Activated CD4-positive, alpha-beta T cell treated with anti-CD3 and anti-CD28 coated beads for 36 hours (primary cell): ENCODE data around the gene ZNF576. TPM values are rescaled to one million over a fixed set of nuclear protein-coding genes. Genes with fewer than 3 reads are reported as not detected.
"Not testable (repeated sequence)": the region's sequence is repeated elsewhere in the genome, so short reads cannot be mapped to it uniquely, and the experiment has no call there.

Source experiments
- ATAC-seq: fragments of 200-7000 bp; cut with Tn5 transposase; one replicate; pipeline ENCODE4 v1.10.0; 2021; ENCODE audit warnings: mild to moderate bottlenecking, moderate library complexity
- CTCF ChIA-PET: fragments of 350-600 bp; sonication (Branson Sonifier 250); formaldehyde crosslinking; loops from one replicate; lab custom pipeline; 2021; ENCODE audit warnings: antibody characterized with exemption; lab: Charles Lee
- POLR2A ChIA-PET: fragments of 350-600 bp; sonication (Branson Sonifier 250); formaldehyde crosslinking; loops from one replicate; lab custom pipeline; 2021; ENCODE audit warnings: antibody characterized with exemption, inconsistent platforms; lab: Charles Lee
- DNase-seq: peaks from one replicate; pipeline ENCODE4 v3.0.0-alpha.2; 2020
- H3K27ac Mint-ChIP-seq: one replicate; pipeline ENCODE4 v1.8.0; 2021; ENCODE audit warnings: mixed read lengths
- H3K27me3 Mint-ChIP-seq: one replicate; pipeline ENCODE4 v1.8.0; 2021; ENCODE audit warnings: mixed read lengths
- H3K36me3 Mint-ChIP-seq: one replicate; pipeline ENCODE4 v1.8.0; 2021; ENCODE audit warnings: low read depth, mixed read lengths
- H3K4me1 Mint-ChIP-seq: one replicate; pipeline ENCODE4 v1.8.0; 2021; ENCODE audit warnings: mixed read lengths
- H3K4me3 Mint-ChIP-seq: one replicate; pipeline ENCODE4 v1.8.0; 2021; ENCODE audit warnings: mild to moderate bottlenecking, moderate library complexity, mixed read lengths
- H3K9me3 Mint-ChIP-seq: one replicate; pipeline ENCODE4 v1.8.0; 2021; ENCODE audit warnings: low read depth, mixed read lengths
- intact Hi-C, 2 experiments: fragments of 100-400 bp; cut with DNase I in 1 of 2; cut with micrococcal nuclease in 1 of 2; formaldehyde crosslinking; loops; one replicate each; pipeline versions ENCODE4 v1.14.2 to v1.15.1; 2022 to 2024; cut with DNase I, micrococcal nuclease
- total RNA-seq, 2 experiments: library from RNA; stranded (reverse); gene quantifications; one replicate each; pipeline ENCODE4 v1.2.3, GENCODE V29; 2021

The ZNF576 gene
- total RNA-seq, 2 experiments from 2014 or later: 11.6 to 14.3 TPM

DNA sequence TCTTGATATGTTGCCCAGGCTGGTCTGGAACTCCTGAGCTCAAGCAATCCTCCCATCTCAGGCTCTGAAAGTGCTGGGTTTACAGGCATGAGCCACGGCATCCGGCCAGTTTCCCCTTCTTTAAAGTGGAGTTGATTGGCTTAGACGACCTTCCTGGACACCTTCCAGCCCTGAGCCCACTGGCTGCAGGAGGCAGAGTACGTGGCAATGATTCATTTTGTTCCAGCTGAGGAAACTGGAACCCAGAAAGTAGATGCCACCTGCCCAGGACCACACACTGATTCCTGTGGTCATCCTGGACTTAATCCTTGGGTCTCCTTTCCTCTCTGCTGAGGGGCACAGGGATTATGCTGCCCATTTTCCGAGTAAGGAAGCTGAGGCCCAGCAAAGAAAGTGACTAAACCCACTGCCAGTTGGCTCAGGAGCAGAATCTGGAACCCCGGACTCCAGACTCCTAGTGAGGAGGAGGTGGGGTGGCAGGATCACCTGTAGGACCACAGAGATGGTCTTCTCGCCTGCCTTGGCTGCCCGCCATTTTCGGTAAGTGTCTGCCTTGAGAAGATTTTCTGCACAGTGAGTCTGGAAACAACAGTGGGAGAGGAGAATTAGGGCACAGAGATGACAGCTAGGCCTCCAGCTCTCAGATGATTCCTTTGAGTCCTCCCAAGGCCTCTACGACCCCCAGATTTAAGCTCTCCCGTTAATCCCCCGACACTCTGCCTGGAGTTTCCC is 21.8 kb upstream of the ZNF576 start:
- ChIA-PET CTCF (interaction anchor here (0.9 to 3.5 kb wide), 7 partner anchors 9 to 128 kb away, joined by 3 to 33 read pairs (median 5); partner anchors contain the start of genes IRGQ and ZNF576), POLR2A (interaction anchor here (0.5 to 1.8 kb wide), 5 partner anchors 22 to 169 kb away, joined by 3 to 9 read pairs (median 4); partner anchors contain the start of genes IRGQ and ZNF576)
- Mint-ChIP-seq H3K4me1 (peaks cover 38% of the 10 kb centered on the region), H3K36me3 (peaks cover 4% of the 10 kb centered on the region), H3K9me3 (no peaks in the 10 kb centered on the region), H3K27ac (peak overlapping the region; percentile 94), H3K27me3 (no peaks in the 10 kb centered on the region), H3K4me3 (peak overlapping the region; percentile 87)
- ATAC-seq (no peak), DNase-seq (no peak)
- intact Hi-C loops: loop anchor here (1.0 to 2.0 kb wide), 9 partner anchors 12 to 180 kb away; partner anchors contain the start of genes IRGQ (in 2 of the 2), ZNF428 (in 2 of the 2), ZNF576 (in 2 of the 2) and PHLDB3 (in 1 of the 2)

DNA sequence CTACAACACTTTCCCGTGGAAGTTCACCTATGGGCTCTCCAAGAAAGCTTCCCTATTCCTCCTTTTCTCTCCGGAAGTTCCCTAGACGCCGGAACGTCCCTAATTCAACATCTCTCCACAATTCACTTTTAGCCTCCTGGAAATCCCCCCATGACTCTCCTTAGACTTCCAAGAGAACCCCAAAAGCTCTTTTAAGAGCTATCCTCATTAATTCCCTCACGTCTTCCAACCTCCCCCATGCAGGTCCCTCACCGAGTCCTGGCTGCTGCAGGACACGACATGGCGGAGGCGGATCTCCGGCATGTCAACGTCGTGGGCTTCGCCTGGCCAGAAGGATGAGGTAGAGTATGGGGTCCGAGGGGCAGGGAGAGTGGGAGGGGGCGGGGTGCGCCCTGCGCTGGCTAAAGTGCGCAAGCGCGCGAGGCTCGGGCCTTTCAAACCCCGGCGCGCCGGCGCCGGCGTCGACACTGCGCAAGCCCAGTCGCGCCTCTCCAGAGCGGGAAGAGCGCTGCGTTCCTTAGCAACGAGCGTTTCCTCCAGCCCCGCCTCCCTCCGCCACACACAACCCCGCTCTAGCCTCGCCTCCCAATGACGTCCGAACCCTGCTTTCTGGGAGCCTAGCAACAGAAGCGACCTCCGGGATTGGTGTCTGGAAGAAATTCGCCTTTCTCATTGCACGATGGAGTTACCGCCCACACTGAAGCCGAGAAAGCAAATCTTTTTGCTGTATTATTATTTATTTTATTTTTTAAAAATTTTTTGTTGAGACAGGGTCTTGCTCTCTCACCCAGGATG is 21.0 kb upstream of the ZNF576 start, which contains the start of the genes PINLYP and XRCC1:
TSS of gene PINLYP (plus strand) at position 646 of the 795 bp plus-strand sequence. CDS start 1,391 bp downstream, outside the sequence.
TSS of gene XRCC1 (minus strand) at position 372 of the 795 bp plus-strand sequence. CDS start at position 303, 69 bp downstream.
- ATAC-seq (peak; percentile 99), DNase-seq (peak; percentile 99)
- Mint-ChIP-seq H3K27ac (peak within 1 kb of the TSS; percentile 94), H3K4me3 (peak within 1 kb of the TSS; percentile 87), H3K4me1 (peaks cover 41% of the 10 kb centered on the region), H3K27me3 (no peaks in the 10 kb centered on the region), H3K9me3 (no peaks in the 10 kb centered on the region), H3K36me3 (peaks cover 2% of the 10 kb centered on the region)
- intact Hi-C loops: loop anchor here (1.0 to 2.0 kb wide), 9 partner anchors 13 to 179 kb away; partner anchors contain the start of genes IRGQ (in 2 of the 2), ZNF428 (in 2 of the 2), ZNF576 (in 2 of the 2) and PHLDB3 (in 1 of the 2)
- CTCF ChIA-PET: interaction anchor here (0.7 to 3.5 kb wide), 7 partner anchors 19 to 128 kb away, joined by 3 to 33 read pairs (median 5); partner anchors contain the start of genes IRGQ and ZNF576
- POLR2A ChIA-PET: interaction anchor here (0.6 to 1.8 kb wide), 4 partner anchors 21 to 85 kb away, joined by 3 to 9 read pairs (median 5); partner anchors contain the start of genes IRGQ and ZNF576

DNA sequence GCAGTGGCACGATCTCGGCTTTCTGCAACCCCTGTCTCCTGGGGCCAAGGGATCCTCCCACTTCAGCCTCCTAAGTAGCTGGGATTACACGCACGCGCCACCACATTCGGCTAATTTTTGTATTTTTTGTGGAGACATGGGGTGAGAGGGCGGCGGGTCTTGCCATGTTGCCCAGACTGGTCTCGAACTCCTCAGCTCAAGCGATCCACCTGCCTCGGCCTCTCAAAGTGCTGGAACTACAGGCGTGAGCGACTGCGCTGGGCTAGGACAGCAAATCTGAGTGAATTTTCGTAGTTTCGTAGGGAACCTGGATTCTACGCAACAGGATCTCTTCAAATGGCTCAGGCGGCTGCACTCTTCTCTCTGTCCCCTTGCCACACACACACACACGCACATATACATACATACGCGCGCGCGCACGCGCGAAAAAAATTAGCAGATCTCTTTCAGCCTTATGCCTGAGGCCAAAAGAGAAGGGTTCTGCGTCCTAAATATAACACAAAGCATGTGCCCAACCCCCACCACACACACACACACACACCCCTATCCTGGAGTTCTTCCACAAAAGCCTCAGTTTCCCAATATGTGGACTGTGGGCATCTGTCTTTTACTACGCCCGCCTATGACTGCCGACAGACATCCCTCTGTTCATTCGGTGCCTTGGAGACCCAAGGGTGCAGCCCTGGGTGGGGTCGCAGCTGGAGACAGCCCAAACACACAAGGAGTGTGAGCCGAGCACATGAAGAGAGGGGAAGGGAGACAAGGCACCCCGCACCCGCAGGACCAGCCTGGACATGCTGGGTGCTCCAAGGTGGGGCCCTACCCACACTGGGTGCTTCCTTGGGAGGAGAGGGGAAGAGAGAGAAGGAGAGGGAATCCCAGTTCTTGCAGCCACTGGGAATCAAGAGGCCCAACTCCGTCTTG is 20.2 kb upstream of the ZNF576 start:
- ATAC-seq (peak; percentile 2), DNase-seq (no peak)
- Mint-ChIP-seq H3K4me1 (peaks cover 35% of the 10 kb centered on the region), H3K27ac (peak overlapping the region; percentile 48), H3K27me3 (no peaks in the 10 kb centered on the region), H3K36me3 (peaks cover under 1% of the 10 kb centered on the region), H3K4me3 (peak overlapping the region; percentile 87), H3K9me3 (no peaks in the 10 kb centered on the region)
- intact Hi-C loops: loop anchor here (1.0 to 2.0 kb wide), 9 partner anchors 14 to 178 kb away; partner anchors contain the start of genes IRGQ (in 2 of the 2), ZNF428 (in 2 of the 2), ZNF576 (in 2 of the 2) and PHLDB3 (in 1 of the 2)
- ChIA-PET CTCF (interaction anchor here (0.7 to 3.5 kb wide), 3 partner anchors 19 to 129 kb away, joined by 3 to 27 read pairs (median 9); partner anchors contain the start of genes IRGQ and ZNF576), POLR2A (interaction anchor here (1.8 kb wide), 1 partner anchor 20 kb away, joined by 9 read pairs; the partner anchor contains the start of genes IRGQ and ZNF576)

DNA sequence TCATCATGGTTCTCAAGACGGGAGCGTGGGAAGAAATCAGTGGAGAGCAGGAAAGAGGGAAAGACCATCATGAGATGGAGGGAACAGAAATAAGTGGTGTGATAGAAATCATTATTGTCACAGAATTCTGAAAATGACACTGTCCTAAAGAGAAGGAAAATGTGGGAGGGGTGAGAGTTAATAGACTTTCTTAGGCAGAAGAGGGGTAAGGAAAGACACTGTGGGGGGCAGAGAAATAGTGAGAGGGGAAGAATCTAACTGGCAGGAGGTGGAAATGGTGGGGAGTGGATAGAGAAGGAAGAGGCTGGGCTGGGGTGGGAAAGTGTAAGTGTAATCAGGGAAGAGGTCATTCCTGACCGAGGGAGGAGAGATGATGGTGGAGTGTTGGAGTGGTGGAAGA is 17.6 kb upstream of the ZNF576 start:
- ChIA-PET POLR2A (no interaction called here), CTCF (interaction anchor here (1.7 kb wide), 1 partner anchor 16 kb away, joined by 6 read pairs; no protein-coding TSS in a partner anchor)
- DNase-seq (no peak), ATAC-seq (no peak)
- Mint-ChIP-seq H3K4me1 (peaks cover 28% of the 10 kb centered on the region), H3K27ac (no peak overlapping the region), H3K9me3 (no peaks in the 10 kb centered on the region), H3K27me3 (no peaks in the 10 kb centered on the region), H3K36me3 (no peaks in the 10 kb centered on the region), H3K4me3 (peak overlapping the region; percentile 0)
- intact Hi-C loops: no loop called here

DNA sequence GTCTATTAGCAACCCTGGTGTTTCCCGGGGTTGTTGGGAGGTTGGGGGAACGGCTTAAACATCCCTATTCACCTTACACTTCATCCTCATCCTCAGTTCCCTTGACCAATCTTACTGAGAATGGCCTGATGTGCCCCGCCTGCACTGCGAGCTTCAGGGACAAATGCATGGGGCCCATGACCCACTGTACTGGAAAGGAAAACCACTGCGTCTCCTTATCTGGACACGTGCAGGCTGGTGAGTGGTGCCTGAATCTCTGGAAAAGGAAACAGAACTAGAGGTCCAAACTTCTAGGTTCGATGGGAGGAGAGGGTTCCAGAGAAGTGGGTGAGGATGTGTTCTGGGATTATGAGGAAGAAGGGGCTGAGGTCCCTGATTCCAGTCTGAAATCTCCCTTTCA is 14.9 kb upstream of the ZNF576 start:
- peaks cover 2% of the 10 kb centered on the region for H3K36me3 Mint-ChIP-seq
- ATAC-seq (no peak), DNase-seq (no peak)
- ChIA-PET POLR2A (no interaction called here), CTCF (interaction anchor here (0.9 to 3.1 kb wide), 2 partner anchors 13 to 27 kb away, joined by 5 to 11 read pairs; no protein-coding TSS in a partner anchor)
- peaks cover 15% of the 10 kb centered on the region for H3K4me1 Mint-ChIP-seq
- no peaks in the 10 kb centered on the region for H3K9me3 Mint-ChIP-seq
- H3K27me3 Mint-ChIP-seq: no peaks in the 10 kb centered on the region
- intact Hi-C loops: no loop called here
- H3K27ac Mint-ChIP-seq: no peak overlapping the region
- no peak overlapping the region for H3K4me3 Mint-ChIP-seq

DNA sequence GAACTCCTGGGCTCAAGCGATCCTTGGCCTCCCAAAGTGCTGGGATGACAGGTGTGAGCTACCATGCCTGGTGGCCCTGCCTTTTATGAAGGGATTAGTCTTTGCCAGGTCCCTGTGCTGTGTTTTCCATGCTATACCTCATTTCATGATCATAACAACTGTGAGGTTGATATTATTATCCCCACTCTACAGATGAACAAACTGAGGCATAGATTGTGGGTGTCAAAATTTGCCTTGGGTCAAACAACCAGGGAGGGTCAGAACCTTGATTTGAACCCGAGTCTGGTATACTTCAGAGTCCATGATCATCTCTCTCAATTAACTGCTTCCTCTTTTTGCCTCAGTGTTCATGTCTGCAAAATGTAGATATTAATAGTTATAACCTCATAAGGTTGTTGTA is 13.9 kb upstream of the ZNF576 start:
- ChIA-PET CTCF (interaction anchor here (1.4 to 3.1 kb wide), 2 partner anchors 12 to 14 kb away, joined by 4 to 11 read pairs; partner anchors contain the start of genes IRGQ and ZNF576), POLR2A (no interaction called here)
- Mint-ChIP-seq H3K36me3 (peaks cover 2% of the 10 kb centered on the region), H3K4me1 (peaks cover 15% of the 10 kb centered on the region), H3K4me3 (no peak overlapping the region), H3K27me3 (no peaks in the 10 kb centered on the region), H3K9me3 (no peaks in the 10 kb centered on the region), H3K27ac (no peak overlapping the region)
- intact Hi-C loops: no loop called here
- no peak for DNase-seq
- ATAC-seq: no peak

DNA sequence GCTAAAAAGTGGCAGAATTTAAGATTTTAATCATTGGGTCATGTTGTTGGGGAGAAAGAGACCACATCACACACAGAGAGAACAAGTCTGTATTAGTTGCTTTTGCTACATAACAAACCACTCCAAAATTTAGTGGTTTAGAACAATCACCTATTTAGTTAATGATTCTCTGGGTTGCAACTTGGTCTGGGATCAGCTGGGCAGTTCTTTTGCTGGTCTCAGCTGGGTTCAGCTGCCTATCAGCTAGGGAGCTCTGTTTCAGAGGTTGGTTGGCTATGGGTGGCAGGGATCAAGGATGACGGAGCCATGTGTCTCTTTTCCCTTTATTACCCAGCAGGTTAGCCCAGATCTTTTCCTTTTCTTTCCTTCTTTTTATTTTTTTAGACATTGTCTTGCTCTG is 11.9 kb upstream of the ZNF576 start:
- no peak overlapping the region for H3K27ac Mint-ChIP-seq
- ATAC-seq (no peak), DNase-seq (no peak)
- H3K36me3 Mint-ChIP-seq: peaks cover 5% of the 10 kb centered on the region
- peaks cover 11% of the 10 kb centered on the region for H3K4me1 Mint-ChIP-seq
- intact Hi-C loops: no loop called here
- no peaks in the 10 kb centered on the region for H3K27me3 Mint-ChIP-seq
- ChIA-PET CTCF (interaction anchor here (0.6 to 2.5 kb wide), 5 partner anchors 10 to 138 kb away, joined by 3 to 12 read pairs (median 4); no protein-coding TSS in a partner anchor), POLR2A (no interaction called here)
- no peak overlapping the region for H3K4me3 Mint-ChIP-seq
- H3K9me3 Mint-ChIP-seq: no peaks in the 10 kb centered on the region

DNA sequence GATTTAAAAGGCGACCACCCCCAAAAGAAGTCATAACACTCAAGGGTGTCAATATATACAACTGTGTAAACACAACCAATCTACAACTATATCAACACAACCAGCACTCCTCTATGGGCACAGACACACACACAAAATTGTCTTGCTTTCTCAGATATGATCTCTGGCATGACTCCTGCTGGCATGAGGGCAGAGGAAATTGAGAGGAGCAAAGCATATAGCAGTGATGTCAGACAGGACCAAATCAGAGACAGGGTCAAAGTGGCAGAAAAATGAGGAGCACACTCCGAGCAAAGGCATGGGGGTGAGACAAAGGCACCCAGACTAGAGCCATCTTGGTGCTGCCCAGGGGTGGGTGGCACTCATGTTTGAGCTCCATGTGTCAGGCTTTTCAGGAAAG is 10.0 kb upstream of the ZNF576 start:
- no peak for DNase-seq
- POLR2A ChIA-PET: no interaction called here
- no peaks in the 10 kb centered on the region for H3K9me3 Mint-ChIP-seq
- peaks cover 13% of the 10 kb centered on the region for H3K36me3 Mint-ChIP-seq
- CTCF ChIA-PET: interaction anchor here (1.0 kb wide), 1 partner anchor 32 kb away, joined by 4 read pairs; no protein-coding TSS in a partner anchor
- H3K27me3 Mint-ChIP-seq: no peaks in the 10 kb centered on the region
- peaks cover 6% of the 10 kb centered on the region for H3K4me1 Mint-ChIP-seq
- H3K4me3 Mint-ChIP-seq: no peak overlapping the region
- H3K27ac Mint-ChIP-seq: no peak overlapping the region
- no peak for ATAC-seq
- intact Hi-C loops: no loop called here

DNA sequence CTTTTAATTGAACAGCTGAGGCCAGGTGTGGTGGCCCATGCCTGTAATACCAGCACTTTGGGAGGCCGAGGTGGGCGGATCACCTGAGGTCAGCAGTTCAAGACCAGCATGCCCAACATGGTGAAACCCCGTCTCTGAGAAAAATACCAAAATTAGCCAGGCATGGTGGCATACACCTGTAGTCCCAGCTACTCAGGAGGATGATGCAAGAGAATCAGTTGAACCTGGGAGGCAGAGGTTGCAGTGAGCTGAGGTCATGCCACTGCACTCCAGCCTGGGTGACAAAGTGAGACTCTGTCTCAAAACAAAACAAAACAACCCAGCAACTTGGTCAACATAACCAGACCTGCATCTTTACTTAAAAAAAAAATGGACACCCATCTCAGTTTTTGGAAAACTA is 9.4 kb upstream of the ZNF576 start:
- H3K27me3 Mint-ChIP-seq, H3K4me3 Mint-ChIP-seq, ATAC-seq, H3K9me3 Mint-ChIP-seq, POLR2A ChIA-PET, intact Hi-C loops, DNase-seq, H3K4me1 Mint-ChIP-seq, H3K27ac Mint-ChIP-seq: not testable (repeated sequence)
- H3K36me3 Mint-ChIP-seq: peaks cover 14% of the 10 kb centered on the region
- CTCF ChIA-PET: interaction anchor here (1.0 kb wide), 1 partner anchor 32 kb away, joined by 4 read pairs; no protein-coding TSS in a partner anchor
